K562 (cell line): ENCODE measurements around the gene LAMA2. TPM values are rescaled to one million over a fixed set of nuclear protein-coding genes. Genes with fewer than 3 reads are reported as not detected.
A peak's percentile ranks its signal among the peaks of the same experiment; 100 is the strongest.

Experiments used
- ATAC-seq: fragments of 200-7000 bp; cut with Tn5 transposase; 3 replicates; pipeline ENCODE4 v1.9.1; 2020; ENCODE audit warnings: moderate library complexity
- BruUV-seq: library from RNA; stranded (reverse); fragments of 400-500 nt; replicated peaks from 2 replicates; lab custom pipeline; 2021; lab: Mats Ljungman, UMichigan
- CTCF ChIA-PET: fragments of 300-600 bp; formaldehyde crosslinking; extraction: SDS; loops from one replicate; lab custom pipeline; 2021; ENCODE audit warnings: low intra/inter-chr PET ratio; lab: Yijun Ruan, JAX
- POLR2A ChIA-PET: fragments of 300-600, 350-650 bp; sonication (Branson Sonifier 250); formaldehyde crosslinking; extraction: SDS; loops from one replicate; lab custom pipeline; 2021; ENCODE audit warnings: antibody characterized with exemption, inconsistent platforms; lab: Yijun Ruan, JAX
- DNase-seq, 4 experiments: peaks; one replicate each; pipeline versions ENCODE4 v3.0.0 to v3.0.0-alpha.2; 2011 to 2018; ENCODE audit warnings: low spot score in 3 of 4, mixed read lengths in 3 of 4; ENCODE audit errors: extremely low read depth in 1 of 4
- FAIRE-seq: peaks from 2 replicates; lab custom pipeline; 2011; peaks lifted over from hg19 to GRCh38; lab: Jason Lieb, UNC
- H2AFZ ChIP-seq: 2 replicates; pipeline ENCODE4 v1.6.0; 2011; ENCODE audit warnings: low read depth, low read length, control low read depth, inconsistent platforms
- H3K27ac ChIP-seq: fragments of 200-600 bp; 3 replicates; pipeline ENCODE4 v1.8.0; 2011; ENCODE audit warnings: low read depth, mild to moderate bottlenecking, control low read depth, inconsistent platforms, low read length, moderate library complexity, mixed read lengths; ENCODE audit errors: extremely low read depth
- H3K27me3 ChIP-seq, 2 experiments: fragments of 300-600 bp in 1 of 2; 2 replicates in 1 of 2; 3 replicates in 1 of 2; pipeline versions ENCODE4 v1.6.0 to v1.8.0; 2011; ENCODE audit warnings: inconsistent platforms in 2 of 2, low read length in 2 of 2, mild to moderate bottlenecking in 1 of 2, mixed read lengths in 1 of 2, moderate library complexity in 1 of 2; ENCODE audit not compliant: control insufficient read depth in 2 of 2, insufficient read depth in 2 of 2
- H3K36me3 ChIP-seq: fragments of 300-600 bp; 3 replicates; pipeline ENCODE4 v1.8.0; 2011; ENCODE audit warnings: mild to moderate bottlenecking, low read length, inconsistent platforms; ENCODE audit not compliant: control insufficient read depth, insufficient read depth
- H3K4me1 ChIP-seq, 2 experiments: fragments of 200-600 bp in 1 of 2; replicated peaks in 1 of 2; 2 replicates in 1 of 2; 3 replicates in 1 of 2; pipeline versions ENCODE4 v1.5.1 to v1.8.0; 2011; ENCODE audit warnings: inconsistent platforms in 2 of 2, low read length in 2 of 2, mild to moderate bottlenecking in 1 of 2, mixed read lengths in 1 of 2, moderate library complexity in 1 of 2; ENCODE audit not compliant: control insufficient read depth in 2 of 2, insufficient read depth in 2 of 2
- H3K4me2 ChIP-seq: 2 replicates; pipeline ENCODE4 v1.6.1; 2011; ENCODE audit warnings: low read length, control low read depth, inconsistent platforms, mixed read lengths; ENCODE audit not compliant: insufficient read depth
- H3K4me3 ChIP-seq: fragments of 200-600 bp; sonication (generic), shearing (Covaris generic); 2 replicates; pipeline ENCODE4 v1.5.1; 2016; ENCODE audit warnings: control low read depth, inconsistent platforms
- H3K79me2 ChIP-seq: fragments of 200-600 bp; 3 replicates; pipeline ENCODE4 v1.8.0; 2011; ENCODE audit warnings: low read length, inconsistent platforms; ENCODE audit not compliant: control insufficient read depth, insufficient read depth
- H3K9ac ChIP-seq, 2 experiments: 2 replicates each; pipeline versions ENCODE4 v1.6.0 to v1.6.1; 2011; ENCODE audit warnings: low read depth in 2 of 2, low read length in 2 of 2, control low read depth in 1 of 2, inconsistent platforms in 1 of 2, mild to moderate bottlenecking in 1 of 2, mixed read lengths in 1 of 2; ENCODE audit not compliant: insufficient read depth in 1 of 2
- H3K9me1 ChIP-seq: one replicate; pipeline ENCODE4 v1.6.0; 2011; ENCODE audit warnings: inconsistent platforms, mild to moderate bottlenecking, low read length, moderate library complexity; ENCODE audit not compliant: control insufficient read depth, insufficient read depth
- H3K9me3 ChIP-seq: replicated peaks from 2 replicates; pipeline ENCODE4 v1.5.1; 2011; ENCODE audit warnings: low read depth, low read length, inconsistent platforms; ENCODE audit not compliant: control insufficient read depth, insufficient read depth
- H4K20me1 ChIP-seq: replicated peaks from 2 replicates; pipeline ENCODE4 v1.6.1; 2011; ENCODE audit warnings: low read length, inconsistent platforms, mixed read lengths; ENCODE audit not compliant: control insufficient read depth, insufficient read depth
- ELF1 ChIP-seq: fragments of 200-800 bp; sonication (Bioruptor generic); IDR thresholded peaks from 2 replicates; pipeline ENCODE4 v1.6.1; 2016; ENCODE audit warnings: missing genetic modification characterization, missing compliant biosample characterization
- KDM4B ChIP-seq, 2 experiments: fragments of 450-650 bp in 1 of 2; sonication (generic) in 1 of 2; IDR thresholded peaks; 2 replicates each; pipeline ENCODE4 v1.6.1; 2016 to 2017; ENCODE audit warnings: borderline replicate concordance in 2 of 2, antibody characterized with exemption in 1 of 2, low read depth in 1 of 2, mild to moderate bottlenecking in 1 of 2
- MITF ChIP-seq: IDR thresholded peaks from 2 replicates; pipeline ENCODE4 v1.6.1; 2014; ENCODE audit warnings: antibody characterized with exemption
- NBN ChIP-seq: fragments of 450-650 bp; IDR thresholded peaks from 2 replicates; pipeline ENCODE4 v1.6.1; 2016; ENCODE audit warnings: low read depth, mild to moderate bottlenecking
- RAD21 ChIP-seq, 2 experiments: fragments of 250-450 bp in 1 of 2; fragments of 450-650 bp in 1 of 2; sonication (Bioruptor Pico) in 1 of 2; formaldehyde crosslinking in 1 of 2; IDR thresholded peaks in 1 of 2; conservative IDR thresholded peaks in 1 of 2; 2 replicates each; pipeline versions ENCODE4 v1.4.0 to v1.8.0; 2020 to 2022; ENCODE audit warnings: mild to moderate bottlenecking in 2 of 2, moderate library complexity in 1 of 2
- SRSF9 ChIP-seq: fragments of 200-400 bp; formaldehyde crosslinking; IDR thresholded peaks from 2 replicates; pipeline ENCODE4 v1.6.1; 2017; ENCODE audit warnings: low read depth, low read length, borderline replicate concordance
- STAT5A ChIP-seq: IDR thresholded peaks from 2 replicates; pipeline ENCODE4 v1.6.1; 2012; ENCODE audit warnings: low read length, inconsistent platforms, borderline replicate concordance
- ZBTB1 ChIP-seq: sonication (generic); formaldehyde crosslinking; IDR thresholded peaks from 2 replicates; pipeline ENCODE4 v1.8.1; 2023; ENCODE audit warnings: missing genetic modification reagents, low read depth, mild to moderate bottlenecking, borderline replicate concordance
- ZBTB9 ChIP-seq: fragments of 450-650 bp; formaldehyde crosslinking; IDR thresholded peaks from 2 replicates; pipeline ENCODE4 v1.4.0; 2020; ENCODE audit warnings: mild to moderate bottlenecking, moderate library complexity
- ZNF146 ChIP-seq: IDR thresholded peaks from one replicate; pipeline ENCODE4 v1.6.1; 2018; ENCODE audit warnings: missing compliant biosample characterization; ENCODE audit not compliant: unreplicated experiment
- WGBS: fragments of 100-300 bp; shearing (Covaris generic); methylation state at CpG from one replicate; pipeline ENCODE4 v1.1.6; 2016; ENCODE audit warnings: low coverage, mixed read lengths; ENCODE audit not compliant: insufficient coverage; ENCODE audit errors: missing lambda C conversion rate; 5-methylcytosine and 5-hydroxymethylcytosine counted together
- in situ Hi-C: fragments of 300-500 bp; cut with MboI; formaldehyde crosslinking; loops from 4 replicates; pipeline ENCODE4 v1.15.0; 2018; ENCODE audit warnings: inconsistent platforms, mixed read lengths
- intact Hi-C: fragments of 100-400 bp; cut with micrococcal nuclease; formaldehyde crosslinking; loops from 2 replicates; pipeline ENCODE4 v1.14.2; 2022
- polyA plus RNA-seq, 8 experiments: library from polyadenylated mRNA; depleted of rRNA in 4 of 8; stranded (reverse) in 5 of 8; unstranded in 3 of 8; fragments of >200 nt; fragmentation: Nextera tagmentation in 2 of 8; fragmentation: Illumina TruSeq in 1 of 8; extraction: Ambion mirVana in 2 of 8; extraction: Trizol in 1 of 8; gene quantifications; 2 replicates each; pipeline versions ENCODE4 v1.2.1 to v1.2.3, GENCODE V29; 2011 to 2014; ENCODE audit warnings: inconsistent platforms in 1 of 8, missing spikeins in 1 of 8
- total RNA-seq, 7 experiments: library from RNA; depleted of rRNA in 6 of 7; stranded (reverse); fragments of >200 nt in 6 of 7; fragmentation: Illumina TruSeq in 2 of 7; extraction: Trizol in 2 of 7; gene quantifications; 2 replicates each; pipeline versions ENCODE4 v1.2.1 to v1.2.3, GENCODE V29; 2011 to 2021; ENCODE audit warnings: low replicate concordance in 1 of 7
- TF ChIP-seq, protein P1 (sequence below), 2 experiments: fragments of 450-650 bp in 1 of 2; sonication (generic) in 1 of 2; formaldehyde crosslinking in 1 of 2; IDR thresholded peaks in 1 of 2; conservative IDR thresholded peaks in 1 of 2; 2 replicates each; pipeline versions ENCODE4 v1.6.1 to v1.8.1; 2016 to 2023; ENCODE audit warnings: mild to moderate bottlenecking in 2 of 2, moderate library complexity in 2 of 2, inconsistent platforms in 1 of 2, missing genetic modification reagents in 1 of 2

Gene LAMA2
- total and polyA plus RNA-seq, 9 of the 15 experiments (the other 6 are each of a cell fraction or from before 2014, with no cell fraction given) = 0.04 to 1.5 (median 0.36) TPM

GRCh38 chr6:129500958-129501739, 618.2 kb downstream of the LAMA2 start (continued):
- peak; percentile 17; the same call in 1 of the 2 replicates for TF ChIP-seq NBN
- TF ChIP-seq RAD21 (CRISPR knock-in tag; conservative IDR thresholded peaks at IDR 0.05 in 1 of 2, IDR thresholded peaks at IDR 0.05 in 1 of 2) = peak; percentile 25 to 32; a peak in 3 of 4 replicates

- intact Hi-C loops (loop anchor here (5.0 kb wide), 1 partner anchor 160 kb away; no protein-coding TSS in a partner anchor), in situ Hi-C loops (loop anchor here (5.0 to 10.0 kb wide), 2 partner anchors 65 to 263 kb away; no protein-coding TSS in a partner anchor)
- H3K4me1 ChIP-seq = peaks cover 2 to 27% of the 10 kb centered on the region in 2 experiments; a peak in 2 of 5 replicates
- peak; percentile 19 for ATAC-seq
- CTCF ChIA-PET = no interaction called here
- WGBS = 46% methylated on average over 6 of the region's 6 CpGs
- H3K27ac ChIP-seq = peak overlapping the region; percentile 72; the same call in 2 of the 3 replicates
- H3K4me2 ChIP-seq = peak overlapping the region; percentile 80
- H3K79me2 ChIP-seq = no peaks in the 10 kb centered on the region
- H4K20me1 ChIP-seq = no peaks in the 10 kb centered on the region
- no peak for FAIRE-seq
- H3K27me3 ChIP-seq = no peaks in the 10 kb centered on the region
- BruUV-seq = no TSS peak
- peak overlapping the region; percentile 28; the same call in 1 of the 2 replicates for H3K4me3 ChIP-seq
- POLR2A ChIA-PET = interaction anchor here (1.0 to 1.9 kb wide), 5 partner anchors 10 to 267 kb away, joined by 3 to 8 read pairs (median 4); no protein-coding TSS in a partner anchor
- no peaks in the 10 kb centered on the region for H3K9me1 ChIP-seq
- peak overlapping the region; percentile 95 for H2AFZ ChIP-seq
- no peak for DNase-seq
- H3K36me3 ChIP-seq = no peaks in the 10 kb centered on the region
- no peaks in the 10 kb centered on the region for H3K9me3 ChIP-seq
- peak overlapping the region in 1 of 2 experiments; percentile 52; a peak in 1 of 4 replicates for H3K9ac ChIP-seq
- TF ChIP-seq KDM4B (IDR thresholded peaks at IDR 0.05; ENCODE audit: borderline replicate concordance in 2 of 2, low read depth in 1 of 2) = no peak
- TF ChIP-seq ZBTB9 (CRISPR knock-in tag) = no peak
- TF ChIP-seq, protein P1, sequence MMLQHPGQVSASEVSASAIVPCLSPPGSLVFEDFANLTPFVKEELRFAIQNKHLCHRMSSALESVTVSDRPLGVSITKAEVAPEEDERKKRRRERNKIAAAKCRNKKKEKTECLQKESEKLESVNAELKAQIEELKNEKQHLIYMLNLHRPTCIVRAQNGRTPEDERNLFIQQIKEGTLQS (IDR thresholded peaks at IDR 0.05) = no peak
- TF ChIP-seq, protein P1 (CRISPR knock-in tag; conservative IDR thresholded peaks at IDR 0.05) = 0 out of 2 replicates have a peak, but pooled peaks have one; percentile 3
- TF ChIP-seq ZNF146 = no peak
- no peak for TF ChIP-seq ELF1 (tag)
- TF ChIP-seq SRSF9 = no peak
- no peak for TF ChIP-seq STAT5A
- TF ChIP-seq ZBTB1 (CRISPR knock-in tag) = no peak
- no peak for TF ChIP-seq MITF
These were observed 619.1 kb downstream of the LAMA2 start for GRCh38 chr6:129501740-129502660.
